OCI-LY7 (cell line): ENCODE data around the gene TEKTIP1. TPM values are rescaled to one million over a fixed set of nuclear protein-coding genes. Genes with fewer than 3 reads are reported as not detected.
A peak's percentile ranks its signal among the peaks of the same experiment; 100 is the strongest.

ENCODE experiments used
- BruUV-seq: library from RNA; stranded (reverse); fragments of 400-500 nt; replicated peaks from 2 replicates; lab custom pipeline; 2021; lab: Mats Ljungman, UMichigan
- CTCF ChIA-PET: fragments of 300-600 bp; sonication (Branson Sonifier 250); formaldehyde crosslinking; loops from one replicate; lab custom pipeline; 2022; ENCODE audit warnings: antibody characterized with exemption; ENCODE audit not compliant: unreplicated experiment; lab: Charles Lee
- POLR2A ChIA-PET: fragments of 300-600 bp; sonication (Branson Sonifier 250); formaldehyde crosslinking; loops from one replicate; lab custom pipeline; 2022; ENCODE audit warnings: antibody characterized with exemption; lab: Charles Lee
- DNase-seq: peaks from one replicate; pipeline ENCODE4 v3.0.0-alpha.2; 2015; ENCODE audit warnings: low spot score
- H2AFZ ChIP-seq: fragments of 200-600 bp; sonication (generic), shearing (Covaris generic); 2 replicates; pipeline ENCODE4 v1.6.1; 2014; ENCODE audit warnings: mild to moderate bottlenecking, antibody characterized with exemption, low read length, moderate library complexity
- H3K27ac ChIP-seq: fragments of 200-600 bp; sonication (generic); 2 replicates; pipeline ENCODE4 v1.5.1; 2014; ENCODE audit warnings: mixed run types, low read depth, mild to moderate bottlenecking, moderate library complexity, low read length, inconsistent platforms; ENCODE audit not compliant: poor library complexity, severe bottlenecking
- H3K36me3 ChIP-seq: fragments of 200-600 bp; sonication (generic); 2 replicates; pipeline ENCODE4 v1.6.1; 2014; ENCODE audit warnings: mild to moderate bottlenecking, antibody characterized with exemption, low read length, moderate library complexity, mixed read lengths; ENCODE audit not compliant: insufficient read depth
- H3K4me1 ChIP-seq: fragments of 200-600 bp; sonication (generic); 2 replicates; pipeline ENCODE4 v1.5.1; 2014; ENCODE audit warnings: mild to moderate bottlenecking, low read length; ENCODE audit not compliant: insufficient read depth, poor library complexity, severe bottlenecking
- H3K4me2 ChIP-seq: fragments of 200-600 bp; sonication (generic); 2 replicates; pipeline ENCODE4 v1.6.1; 2014; ENCODE audit warnings: mild to moderate bottlenecking, low read length
- H3K4me3 ChIP-seq: fragments of 200-600 bp; sonication (generic); 2 replicates; pipeline ENCODE4 v1.5.1; 2014; ENCODE audit warnings: mild to moderate bottlenecking, low read depth, low read length; ENCODE audit not compliant: poor library complexity, severe bottlenecking
- H3K79me2 ChIP-seq: fragments of 200-600 bp; sonication (generic); 2 replicates; pipeline ENCODE4 v1.6.1; 2016; ENCODE audit warnings: low read depth, mild to moderate bottlenecking, low read length, moderate library complexity, mixed read lengths; ENCODE audit not compliant: insufficient read depth
- H3K9me2 ChIP-seq: fragments of 200-600 bp; sonication (generic); 2 replicates; pipeline ENCODE4 v1.6.1; 2016; ENCODE audit warnings: mild to moderate bottlenecking, low read length, mixed read lengths; ENCODE audit not compliant: insufficient read depth
- H3K9me3 ChIP-seq: fragments of 200-600 bp; sonication (generic); 2 replicates; pipeline ENCODE4 v1.6.1; 2014; ENCODE audit warnings: mild to moderate bottlenecking, mixed run types, low read length, mixed read lengths
- H4K20me1 ChIP-seq: fragments of 200-600 bp; sonication (generic); 2 replicates; pipeline ENCODE4 v1.6.1; 2014; ENCODE audit warnings: mild to moderate bottlenecking, antibody characterized with exemption, low read length, moderate library complexity, mixed read lengths; ENCODE audit not compliant: insufficient read depth
- EZH2phosphoT487 ChIP-seq: fragments of 200-600 bp; sonication (generic); IDR thresholded peaks from 2 replicates; pipeline ENCODE4 v1.6.1; 2018; ENCODE audit warnings: low read depth, borderline replicate concordance, mild to moderate bottlenecking, mixed run types, antibody characterized with exemption, low read length, moderate library complexity, mixed read lengths
- intact Hi-C: fragments of 100-400 bp; cut with micrococcal nuclease; formaldehyde crosslinking; loops from one replicate; pipeline ENCODE4 v1.10.0; 2022; ENCODE audit not compliant: unreplicated experiment
- total RNA-seq, 2 experiments: library from RNA; depleted of rRNA in 1 of 2; stranded (reverse); fragments of >200 nt in 1 of 2; shearing (Covaris generic) in 1 of 2; gene quantifications; 2 replicates each; pipeline ENCODE4 v1.2.3, GENCODE V29; 2014 to 2022
- TF ChIP-seq, protein P1 (sequence below): fragments of 200-600 bp; sonication (generic); conservative IDR thresholded peaks from 2 replicates; pipeline ENCODE4 v1.5.1; 2014; ENCODE audit warnings: mild to moderate bottlenecking, antibody characterized with exemption, low read length, moderate library complexity, mixed read lengths

TEKTIP1 gene
- total RNA-seq, 2 experiments from 2014 or later, result 0.44 to 7.0 TPM

DNA sequence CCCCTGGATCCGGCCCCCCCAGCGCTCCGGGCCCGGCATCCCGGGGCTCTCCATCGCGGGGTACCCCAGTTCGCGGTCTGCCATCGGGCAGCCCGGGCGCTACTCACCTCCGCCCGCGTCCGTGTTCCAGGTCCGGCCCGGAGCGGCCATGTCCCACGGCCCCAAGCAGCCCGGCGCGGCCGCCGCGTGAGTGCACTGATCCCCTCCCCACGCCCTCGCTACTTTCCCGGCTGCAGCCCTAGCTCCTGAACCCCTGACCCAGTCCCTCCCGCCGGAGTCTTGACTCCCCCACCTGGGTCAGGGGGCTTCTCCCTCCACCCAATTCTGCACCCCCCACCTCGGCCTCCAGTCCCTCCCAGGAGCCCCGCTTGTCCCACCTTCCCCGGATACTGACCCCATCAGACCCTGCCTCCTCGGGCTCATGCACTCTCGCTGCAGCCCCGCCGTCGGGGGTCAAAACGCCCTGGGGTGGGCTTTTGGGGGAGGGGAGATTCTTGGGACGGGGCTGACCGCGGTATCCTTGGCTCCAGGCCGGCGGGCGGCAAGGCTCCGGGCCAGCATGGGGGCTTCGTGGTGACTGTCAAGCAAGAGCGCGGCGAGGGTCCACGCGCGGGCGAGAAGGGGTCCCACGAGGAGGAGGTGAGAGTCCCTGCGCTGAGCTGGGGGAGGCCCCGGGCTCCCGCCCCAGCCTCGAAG is 34.3 kb downstream of the TEKTIP1 start:
- Histone ChIP-seq H2AFZ (peak overlapping the region; percentile 3; the same call in 1 of the 2 replicates), H4K20me1 (no peaks in the 10 kb centered on the region), H3K9me3 (no peaks in the 10 kb centered on the region), H3K4me1 (peaks cover 6% of the 10 kb centered on the region), H3K27ac (peak overlapping the region; percentile 74), H3K4me2 (peak overlapping the region; percentile 88), H3K79me2 (peaks cover 5% of the 10 kb centered on the region; the same call in 1 of the 2 replicates), H3K9me2 (no peaks in the 10 kb centered on the region), H3K4me3 (peak overlapping the region; percentile 98), H3K36me3 (peaks cover 25% of the 10 kb centered on the region)
- POLR2A ChIA-PET, result interaction anchor here (0.6 to 1.4 kb wide), 3 partner anchors 16 to 248 kb away, joined by 3 to 5 read pairs (median 4); partner anchors contain the start of gene MFSD12
- no TSS peak for BruUV-seq
- DNase-seq, result peak; percentile 61
- no peak for TF ChIP-seq EZH2phosphoT487
- TF ChIP-seq, protein P1, sequence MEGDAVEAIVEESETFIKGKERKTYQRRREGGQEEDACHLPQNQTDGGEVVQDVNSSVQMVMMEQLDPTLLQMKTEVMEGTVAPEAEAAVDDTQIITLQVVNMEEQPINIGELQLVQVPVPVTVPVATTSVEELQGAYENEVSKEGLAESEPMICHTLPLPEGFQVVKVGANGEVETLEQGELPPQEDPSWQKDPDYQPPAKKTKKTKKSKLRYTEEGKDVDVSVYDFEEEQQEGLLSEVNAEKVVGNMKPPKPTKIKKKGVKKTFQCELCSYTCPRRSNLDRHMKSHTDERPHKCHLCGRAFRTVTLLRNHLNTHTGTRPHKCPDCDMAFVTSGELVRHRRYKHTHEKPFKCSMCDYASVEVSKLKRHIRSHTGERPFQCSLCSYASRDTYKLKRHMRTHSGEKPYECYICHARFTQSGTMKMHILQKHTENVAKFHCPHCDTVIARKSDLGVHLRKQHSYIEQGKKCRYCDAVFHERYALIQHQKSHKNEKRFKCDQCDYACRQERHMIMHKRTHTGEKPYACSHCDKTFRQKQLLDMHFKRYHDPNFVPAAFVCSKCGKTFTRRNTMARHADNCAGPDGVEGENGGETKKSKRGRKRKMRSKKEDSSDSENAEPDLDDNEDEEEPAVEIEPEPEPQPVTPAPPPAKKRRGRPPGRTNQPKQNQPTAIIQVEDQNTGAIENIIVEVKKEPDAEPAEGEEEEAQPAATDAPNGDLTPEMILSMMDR, result no peak
- CTCF ChIA-PET, result no interaction called here
- intact Hi-C loops, result loop anchor here (5.0 kb wide), 1 partner anchor 66 kb away; the partner anchor contains the start of gene FZR1

DNA sequence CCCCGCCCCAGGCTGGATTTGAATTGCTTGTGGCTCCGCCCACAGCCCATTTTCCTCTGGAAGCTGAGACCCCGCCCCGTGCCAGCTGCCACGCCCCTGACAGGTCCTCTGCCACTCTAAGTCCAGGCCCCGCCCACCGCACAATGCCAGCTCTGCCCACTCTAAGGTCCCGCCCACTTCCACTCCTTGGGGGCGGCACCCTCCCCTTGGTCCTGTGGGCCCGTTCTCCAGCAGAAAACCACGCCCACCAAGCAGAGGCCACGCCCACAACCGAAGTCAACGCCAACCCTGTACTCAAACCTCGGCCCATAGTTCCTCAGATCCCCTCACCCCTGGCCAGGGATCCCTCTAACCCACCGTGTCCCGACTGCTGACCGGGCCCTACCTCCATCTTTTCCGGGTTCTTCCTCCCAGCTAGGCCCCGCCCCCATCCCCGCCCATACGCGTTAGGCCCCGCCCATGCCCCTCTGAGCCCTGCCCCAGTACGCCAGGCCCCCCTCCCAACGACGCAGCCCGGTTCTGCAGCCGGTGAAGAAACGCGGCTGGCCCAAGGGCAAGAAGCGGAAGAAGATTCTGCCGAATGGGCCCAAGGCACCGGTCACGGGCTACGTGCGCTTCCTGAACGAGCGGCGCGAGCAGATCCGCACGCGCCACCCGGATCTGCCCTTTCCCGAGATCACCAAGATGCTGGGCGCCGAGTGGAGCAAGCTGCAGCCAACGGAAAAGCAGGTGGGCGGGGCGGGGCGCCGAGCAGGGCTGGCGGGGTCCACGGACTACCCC is 35.1 kb downstream of the TEKTIP1 start:
- Histone ChIP-seq H3K9me3 (no peaks in the 10 kb centered on the region), H3K36me3 (peaks cover 25% of the 10 kb centered on the region), H3K4me3 (peak overlapping the region; percentile 98), H3K27ac (peak overlapping the region; percentile 74), H3K79me2 (peaks cover 5% of the 10 kb centered on the region; the same call in 1 of the 2 replicates), H2AFZ (no peak overlapping the region), H3K4me2 (peak overlapping the region; percentile 88), H4K20me1 (no peaks in the 10 kb centered on the region), H3K4me1 (peaks cover 6% of the 10 kb centered on the region), H3K9me2 (no peaks in the 10 kb centered on the region)
- CTCF ChIA-PET, result no interaction called here
- intact Hi-C loops, result loop anchor here (5.0 kb wide), 1 partner anchor 67 kb away; the partner anchor contains the start of gene FZR1
- POLR2A ChIA-PET, result interaction anchor here (0.5 to 1.4 kb wide), 5 partner anchors 9 to 248 kb away, joined by 3 to 5 read pairs (median 4); partner anchors contain the start of gene MFSD12
- peak; percentile 99 for DNase-seq
- TF ChIP-seq, protein P1, result no peak
- TF ChIP-seq EZH2phosphoT487, result no peak
- TSS peak; percentile 62 for BruUV-seq
